ENCODE results near the gene PEPD.

PEPD gene

DNA sequence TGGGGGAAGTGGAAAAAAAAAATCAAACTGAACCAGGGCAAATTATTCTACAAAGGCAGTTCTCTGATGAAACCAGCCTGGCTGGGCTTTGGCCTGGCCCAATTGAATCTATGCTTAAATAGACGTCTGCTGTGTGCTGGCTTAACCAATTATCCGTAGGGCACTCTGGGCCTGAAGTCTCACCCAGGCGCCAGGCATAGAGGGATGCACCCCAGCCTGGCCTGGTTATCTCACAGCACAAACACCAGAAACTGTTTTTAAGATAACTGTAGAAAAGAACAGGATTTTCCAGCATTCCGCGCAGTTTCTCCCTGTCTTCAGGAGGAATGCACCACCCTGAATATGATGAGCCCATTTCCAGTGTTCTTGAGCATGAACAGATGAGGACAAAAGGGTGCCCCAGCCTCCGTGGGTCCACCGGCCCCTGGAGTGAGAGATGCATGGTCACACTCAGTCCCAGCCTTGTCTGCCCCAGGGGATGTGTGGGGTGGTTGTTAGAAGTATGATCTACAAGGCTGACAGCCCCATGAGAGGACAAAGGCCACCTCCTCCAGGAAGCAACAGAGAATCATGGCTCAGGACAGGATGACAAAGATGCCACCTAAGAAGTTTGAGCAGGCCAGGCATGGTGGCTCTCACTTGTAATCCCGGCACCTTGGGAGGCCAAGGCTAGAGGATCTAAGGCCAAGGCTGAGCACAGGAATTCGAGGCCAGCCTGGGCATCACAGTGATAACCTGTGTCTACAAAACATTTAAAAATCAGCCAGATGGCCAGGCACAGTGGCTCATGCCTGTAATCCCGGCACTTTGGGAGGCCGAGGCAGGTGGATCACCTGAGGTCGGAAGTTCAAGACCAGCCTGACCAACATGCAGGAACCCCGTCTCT lies 50.2 kb downstream of the PEPD start:
- no peak for DNase-seq

DNA sequence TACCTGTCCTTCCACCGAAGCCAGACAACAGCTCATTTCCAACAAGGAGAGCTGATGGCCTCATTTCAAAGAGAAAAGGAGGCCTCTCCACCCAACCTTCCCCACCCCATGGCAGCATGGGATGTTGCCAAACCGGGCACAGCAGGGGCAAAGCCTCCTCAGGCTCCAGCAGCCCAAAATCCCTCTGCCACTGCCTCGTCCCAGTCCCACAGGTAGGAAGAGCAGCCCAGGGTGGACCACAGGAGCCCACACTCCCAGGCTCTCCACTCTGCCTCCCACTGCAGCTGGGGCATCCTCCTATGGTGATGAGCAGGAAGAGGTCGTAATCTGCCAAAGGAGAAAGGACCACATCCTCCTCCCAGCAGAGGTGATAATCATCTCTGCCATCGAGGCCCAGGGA lies 50.9 kb downstream of the PEPD start:
- DNase-seq: no peak

DNA sequence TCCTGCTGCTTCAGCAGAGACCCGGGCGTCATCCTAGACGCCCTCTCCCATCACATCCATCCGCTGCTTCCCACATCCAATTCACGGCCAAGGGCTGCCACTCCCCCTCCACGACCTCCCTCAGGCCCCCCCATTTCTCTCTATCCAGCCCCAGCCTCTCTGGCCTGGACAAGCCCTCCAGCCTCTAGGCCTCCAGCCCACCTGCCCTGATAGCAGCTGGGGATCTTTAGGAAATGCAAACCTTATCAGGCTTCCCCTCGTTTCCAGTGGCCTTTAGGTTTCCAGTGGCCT lies 51.6 kb downstream of the PEPD start:
- no peak for DNase-seq

DNA sequence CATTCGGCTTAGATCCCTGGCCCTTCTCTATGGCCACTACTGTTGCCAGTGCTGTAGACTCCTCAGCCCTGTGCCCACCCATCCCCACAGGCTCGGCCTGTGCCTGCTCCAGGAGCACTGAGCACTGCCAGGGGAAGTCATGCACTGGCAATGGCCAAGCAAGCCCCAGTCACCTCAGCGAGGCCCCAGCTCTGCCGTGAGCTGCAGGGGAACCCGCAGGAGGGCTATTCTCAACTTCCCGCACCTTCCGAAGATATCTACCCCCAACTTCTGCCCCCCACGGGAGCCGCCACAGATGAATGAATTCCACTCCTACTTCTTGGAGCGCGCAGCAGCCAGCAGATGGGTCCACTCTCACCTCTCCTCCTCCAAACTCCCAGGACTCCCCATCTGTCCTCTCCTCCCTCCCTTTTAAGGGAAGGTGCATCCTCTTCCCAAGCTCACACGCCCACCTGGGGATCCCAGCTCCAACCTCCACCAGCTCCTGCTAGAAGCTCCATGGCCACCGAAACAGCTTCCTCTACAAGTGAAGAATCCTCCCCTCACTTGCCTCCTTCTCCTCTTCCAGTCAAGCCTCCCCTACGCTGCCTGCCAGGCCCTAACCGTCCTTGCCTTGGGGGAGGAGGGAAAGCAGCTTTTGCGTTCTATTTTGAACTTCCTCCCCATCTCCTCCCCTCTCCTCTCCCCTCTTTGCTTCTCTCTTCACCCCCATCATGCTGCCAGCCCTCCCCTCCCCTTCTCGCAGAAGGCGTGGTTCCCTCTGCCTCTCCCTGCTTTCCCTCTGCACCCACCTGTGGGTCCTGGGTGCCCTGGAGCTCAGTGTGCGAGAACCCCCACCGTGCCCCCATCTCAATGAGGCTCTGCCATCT lies 52.2 kb downstream of the PEPD start:
- no peak for DNase-seq

DNA sequence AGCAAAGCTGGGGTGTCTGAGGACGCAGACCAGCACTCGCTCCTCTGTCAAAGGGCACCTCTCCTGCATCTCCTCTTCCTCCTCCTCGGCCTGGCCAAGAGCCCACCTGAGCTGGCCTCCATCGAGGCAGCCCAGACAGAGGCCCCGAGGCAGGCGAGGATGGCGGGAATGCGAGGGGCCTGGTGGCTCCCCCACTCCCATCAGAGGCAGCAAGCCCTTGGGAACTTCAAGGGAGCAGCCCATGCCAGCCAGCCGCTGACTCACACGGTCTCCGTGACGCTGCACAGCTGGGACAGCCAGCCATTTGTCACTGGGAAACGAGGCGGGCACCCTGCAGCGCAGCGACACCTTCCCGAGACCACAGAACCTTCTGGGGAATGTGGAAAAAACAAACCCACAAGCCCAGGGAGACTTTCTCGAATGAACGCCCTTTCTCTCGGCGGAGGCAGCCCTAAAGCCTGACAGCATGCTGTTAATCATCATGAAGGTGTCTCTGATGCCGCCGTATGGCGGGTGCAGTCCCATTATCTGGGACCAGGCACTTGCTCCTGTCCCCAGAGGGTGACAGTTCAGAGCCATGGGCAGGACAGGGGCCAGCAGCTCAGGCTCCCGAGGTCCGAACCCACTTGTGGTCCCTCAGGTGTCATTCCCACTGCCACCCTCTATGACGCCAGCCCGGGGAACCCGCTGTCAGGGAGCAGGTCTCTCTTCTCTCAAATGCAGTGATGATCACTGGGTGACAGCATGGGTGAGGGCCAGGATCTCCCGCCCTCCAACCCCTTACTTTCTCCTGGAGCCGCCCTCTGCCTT lies 53.0 kb downstream of the PEPD start:
- DNase-seq: no peak

DNA sequence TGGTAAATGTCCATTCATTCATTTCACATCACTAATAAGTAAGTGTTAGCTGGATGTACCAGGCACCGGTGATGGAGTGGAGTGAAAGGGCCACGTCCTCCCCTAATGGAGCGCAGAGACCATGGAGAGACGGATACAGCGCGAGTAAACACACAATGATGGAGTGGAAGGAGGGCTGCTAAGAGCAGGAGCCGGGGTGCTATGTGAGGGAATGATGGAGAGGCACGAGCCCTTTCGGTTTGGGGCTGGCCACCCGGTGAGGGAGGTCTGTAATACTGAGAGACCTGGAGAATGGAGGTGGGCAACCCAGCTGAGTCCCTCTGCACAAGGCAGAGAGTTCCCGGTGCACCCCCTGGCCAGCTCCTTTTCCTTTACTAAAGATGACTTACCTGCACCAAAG lies 53.7 kb downstream of the PEPD start:
- DNase-seq: no peak

DNA sequence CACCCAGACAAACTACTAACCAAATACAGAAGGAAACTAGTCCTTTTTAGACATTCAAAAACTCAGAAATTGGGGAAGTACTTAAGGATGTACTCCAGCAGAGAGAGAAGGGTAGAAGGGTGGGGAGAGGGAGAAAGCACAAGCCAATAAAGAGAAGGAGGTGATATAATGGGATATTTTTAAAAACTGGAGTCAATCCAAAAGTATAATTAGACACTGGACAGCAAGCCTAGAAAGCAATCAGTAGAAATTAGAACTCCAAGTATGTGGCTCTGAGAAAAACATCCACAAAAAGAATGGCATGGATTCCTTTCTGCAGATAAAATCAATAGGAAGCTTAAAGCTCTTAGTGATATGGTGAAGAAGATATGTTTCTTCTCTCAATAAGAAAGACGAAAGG lies 55.8 kb downstream of the PEPD start:
- DNase-seq: peak; percentile 14

DNA sequence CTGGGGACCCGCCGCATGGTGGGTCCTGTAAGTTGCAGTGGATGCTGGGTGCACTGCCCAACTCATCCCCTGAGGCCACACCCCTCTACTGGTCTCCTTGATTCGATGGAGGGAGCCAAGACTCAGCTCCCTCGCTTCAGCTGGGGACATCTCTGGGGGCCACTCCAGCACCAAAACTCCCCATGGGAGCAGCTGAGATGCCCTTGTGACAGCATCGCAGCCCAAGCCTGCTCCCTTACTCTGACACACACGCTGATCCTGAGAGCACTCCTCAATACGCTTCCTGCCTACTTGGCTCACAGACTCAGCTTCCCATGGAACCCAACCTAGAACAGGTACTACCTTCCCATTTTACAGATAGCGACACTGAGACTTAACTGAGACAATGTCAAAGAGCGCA lies 56.2 kb downstream of the PEPD start:
- DNase-seq: no peak

DNA sequence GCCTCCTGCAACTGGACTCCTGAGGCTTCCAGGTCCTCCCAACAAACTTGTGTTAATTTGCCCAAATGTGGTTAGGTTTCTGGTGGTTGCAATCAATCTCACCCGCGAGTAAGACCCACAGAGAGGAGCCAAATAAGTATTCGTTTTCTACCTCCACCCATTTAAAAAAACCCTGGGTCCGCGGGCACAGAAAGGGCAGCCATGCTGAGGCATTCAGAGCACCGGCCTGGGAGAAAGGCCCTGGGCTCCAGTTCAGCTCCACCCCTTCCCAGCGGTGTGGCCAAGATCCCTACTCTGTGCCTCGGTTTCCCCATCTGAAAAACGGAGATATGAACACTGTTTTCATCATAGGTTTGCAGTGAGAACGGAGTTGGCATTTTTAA lies 56.9 kb downstream of the PEPD start:
- no peak for DNase-seq

DNA sequence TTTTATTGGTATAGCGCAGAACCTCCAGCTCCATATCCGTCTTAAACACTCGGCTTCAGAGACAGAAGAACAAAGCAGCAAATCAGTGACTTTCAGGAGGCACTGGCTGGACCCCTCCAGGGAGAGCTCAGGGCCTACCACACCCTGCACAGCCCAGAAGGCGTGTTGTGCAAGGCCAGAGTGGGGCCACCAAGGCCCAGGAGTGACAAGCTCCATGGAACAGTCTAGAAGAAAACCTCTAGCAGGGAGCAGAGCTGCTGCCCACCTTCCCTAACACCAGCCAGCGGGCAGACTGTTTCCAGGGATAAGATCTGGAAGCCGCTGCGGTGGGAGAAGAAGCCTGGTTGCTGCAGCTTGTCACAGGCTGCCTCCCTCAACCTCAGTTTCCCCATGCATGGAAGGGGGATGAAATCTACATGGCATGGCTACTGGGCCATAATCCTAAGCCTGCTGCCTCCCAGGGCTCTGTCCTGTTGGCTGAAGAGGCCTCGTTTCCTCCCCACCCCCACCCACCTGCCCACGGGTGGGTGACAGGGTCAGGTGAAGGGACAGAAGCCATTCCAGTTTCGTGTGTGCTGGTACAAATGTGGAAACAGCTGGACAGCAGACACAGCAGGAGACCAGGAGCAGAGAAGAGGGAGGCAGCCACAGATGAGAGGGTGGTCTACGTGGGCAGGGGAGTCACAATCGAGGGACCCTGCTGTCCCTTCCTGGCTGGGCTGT lies 57.4 kb downstream of the PEPD start:
- DNase-seq: no peak

DNA sequence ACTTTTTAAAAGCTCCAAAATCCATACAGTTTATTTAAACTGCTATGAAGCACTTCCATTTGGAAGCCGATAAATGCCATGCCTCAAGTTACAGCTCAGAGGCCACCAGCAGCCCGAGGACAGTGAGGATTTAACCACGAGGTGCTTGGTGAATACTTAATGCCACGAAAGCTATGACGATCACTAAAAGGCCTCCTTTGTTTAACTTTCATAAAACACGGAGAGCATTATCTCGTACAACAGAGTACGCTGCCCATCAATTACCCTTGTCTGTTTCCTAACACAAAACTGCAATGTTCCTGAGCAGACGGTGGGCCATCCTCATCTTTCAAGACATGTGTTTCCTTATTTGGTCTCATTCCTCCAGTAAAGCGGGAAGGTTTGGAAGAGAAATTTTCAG lies 58.4 kb downstream of the PEPD start:
- no peak for DNase-seq

DNA sequence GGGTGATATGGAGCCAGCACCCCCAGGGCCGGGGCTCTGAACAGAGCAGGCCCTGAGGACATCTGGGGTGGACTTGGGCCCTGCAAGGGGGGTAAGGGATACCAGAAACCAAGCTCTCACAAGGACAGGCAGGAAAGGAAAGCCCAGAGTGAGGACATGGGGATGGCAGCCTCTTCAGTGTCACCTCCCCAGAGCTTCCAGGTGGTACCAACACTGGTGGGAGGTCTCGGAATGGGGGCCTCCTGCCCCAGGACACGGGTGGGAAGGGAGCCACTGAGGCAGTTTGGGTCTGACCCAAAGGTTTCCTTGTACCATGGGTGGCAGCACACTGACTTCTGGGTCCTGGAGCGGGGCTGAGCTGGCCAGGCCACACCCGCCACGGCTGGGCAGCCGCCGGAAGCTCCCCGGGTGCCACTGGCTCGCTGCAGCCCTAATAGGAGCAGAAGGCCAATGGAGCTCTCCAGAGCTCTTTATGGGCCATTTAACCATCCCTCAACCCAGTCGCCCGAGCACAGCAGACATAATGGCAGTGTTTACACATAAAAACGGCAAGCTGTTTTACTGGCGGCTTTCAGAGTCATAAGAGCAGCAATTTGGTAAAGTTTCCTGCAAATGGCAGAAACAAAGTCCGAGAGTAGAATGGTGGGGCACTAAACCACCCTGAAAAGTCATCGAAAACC lies 59.3 kb downstream of the PEPD start:
- no peak for DNase-seq

DNA sequence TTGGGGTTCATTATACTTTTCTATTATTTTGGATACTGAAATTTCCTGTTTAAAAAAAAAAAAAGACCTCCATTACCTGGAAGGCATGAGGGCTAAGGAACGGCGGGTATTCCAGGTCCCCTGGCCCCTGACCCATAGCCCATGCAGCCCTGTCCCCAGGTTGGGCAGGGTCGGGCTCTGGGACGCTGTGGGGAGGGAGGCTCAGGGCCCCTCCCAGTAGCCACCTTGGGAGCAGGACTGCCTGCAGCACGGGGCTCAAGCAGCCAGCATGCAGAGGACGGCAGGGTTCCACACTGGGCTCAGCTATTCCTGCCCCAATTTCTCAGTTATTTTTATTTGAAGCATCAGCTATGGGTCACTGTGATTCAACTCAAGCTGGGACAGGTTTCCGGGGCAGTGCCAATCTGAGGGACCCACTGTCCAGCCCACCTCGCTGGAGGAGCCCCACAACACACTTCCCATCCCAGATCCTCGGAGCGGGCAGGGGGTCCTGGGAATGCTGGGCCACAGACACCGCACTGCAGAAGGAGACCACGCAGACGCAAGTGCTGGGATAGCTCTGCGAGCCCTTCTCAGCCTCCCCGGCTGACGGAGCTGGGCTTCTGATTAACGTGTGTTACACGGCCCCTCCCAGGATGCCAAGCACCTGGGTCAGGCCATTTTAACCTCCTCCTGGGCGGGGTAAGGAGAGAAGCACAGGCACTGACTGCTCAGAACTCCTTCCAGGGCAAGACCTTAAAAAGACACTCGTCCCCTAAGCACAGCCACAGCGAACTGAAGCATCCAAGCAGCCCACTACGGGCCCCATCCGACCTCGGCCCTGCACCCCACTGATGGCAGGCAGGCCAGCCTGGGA lies 60.1 kb downstream of the PEPD start:
- DNase-seq: no peak

DNA sequence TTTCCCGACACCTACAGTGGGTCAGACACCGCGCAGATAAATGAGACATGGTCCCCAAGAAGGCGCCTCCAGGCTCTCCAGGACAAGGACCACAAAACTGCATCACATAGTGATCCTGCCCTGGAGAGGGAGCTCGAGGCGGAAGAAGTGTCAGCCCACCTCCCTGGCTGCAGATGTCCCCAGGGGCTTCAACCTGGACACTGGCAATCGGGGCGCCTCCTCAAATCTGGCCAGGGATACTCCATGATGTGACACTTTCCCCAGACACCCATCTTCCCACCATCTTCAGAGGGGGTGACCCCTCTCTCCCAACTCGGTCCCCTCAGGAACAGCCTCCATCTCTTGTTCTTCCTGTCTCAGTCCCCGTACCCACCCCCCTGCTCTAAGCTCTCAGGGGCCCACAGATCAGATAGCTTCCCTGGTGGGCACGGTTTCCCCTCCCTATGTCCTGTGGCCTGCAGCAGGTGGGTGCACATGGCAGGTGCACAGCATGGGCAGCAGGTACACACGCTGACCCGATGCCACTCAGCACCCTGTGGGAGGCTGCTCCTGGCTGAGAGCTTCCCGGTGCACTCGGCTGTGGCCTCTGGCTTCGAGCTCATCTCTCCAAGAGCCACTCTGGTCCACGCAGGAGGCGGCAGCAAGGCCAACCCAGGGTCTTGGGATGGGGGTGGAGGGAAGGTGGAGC lies 61.2 kb downstream of the PEPD start:
- no peak for DNase-seq

DNA sequence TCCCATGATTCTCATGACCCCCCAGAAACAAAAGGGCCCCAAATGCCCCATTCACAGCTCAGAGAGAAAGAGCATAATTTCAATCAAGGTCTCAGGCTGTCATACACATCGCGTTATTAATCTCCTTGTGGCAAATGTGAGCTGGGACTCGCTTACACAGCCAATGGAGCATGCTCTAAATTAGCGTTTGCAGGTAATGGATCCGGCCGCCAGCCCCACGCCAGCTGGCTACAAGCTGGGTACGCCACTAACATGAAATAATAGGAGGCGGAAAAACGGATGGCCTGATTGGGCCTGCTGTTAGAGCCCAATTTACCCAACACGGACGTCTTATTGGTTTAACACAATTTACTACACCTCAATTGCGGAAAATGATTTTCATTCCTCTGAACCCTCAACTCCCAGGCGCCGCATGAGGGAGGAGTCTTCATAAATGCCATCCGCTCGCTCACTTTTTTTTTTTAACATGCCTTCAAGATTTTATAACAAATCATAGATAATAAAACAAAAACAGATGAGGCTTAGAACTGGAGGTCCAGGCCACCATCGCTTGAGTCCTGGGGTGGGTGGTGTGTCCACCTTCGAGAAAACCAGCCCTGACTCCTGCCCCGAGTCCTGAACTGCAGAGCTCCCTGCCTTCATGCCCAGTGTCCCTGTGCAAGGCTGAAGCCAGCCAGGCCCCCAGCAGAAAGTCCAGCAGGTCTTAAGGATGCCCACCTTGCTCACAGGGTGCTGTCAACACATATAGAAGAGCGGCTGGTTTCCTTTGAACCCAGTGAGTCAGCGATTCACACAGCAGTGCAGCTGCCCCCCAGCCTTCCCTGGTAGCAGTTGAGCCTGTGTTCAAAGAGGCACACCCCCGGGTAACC lies 62.1 kb downstream of the PEPD start:
- no peak for DNase-seq

DNA sequence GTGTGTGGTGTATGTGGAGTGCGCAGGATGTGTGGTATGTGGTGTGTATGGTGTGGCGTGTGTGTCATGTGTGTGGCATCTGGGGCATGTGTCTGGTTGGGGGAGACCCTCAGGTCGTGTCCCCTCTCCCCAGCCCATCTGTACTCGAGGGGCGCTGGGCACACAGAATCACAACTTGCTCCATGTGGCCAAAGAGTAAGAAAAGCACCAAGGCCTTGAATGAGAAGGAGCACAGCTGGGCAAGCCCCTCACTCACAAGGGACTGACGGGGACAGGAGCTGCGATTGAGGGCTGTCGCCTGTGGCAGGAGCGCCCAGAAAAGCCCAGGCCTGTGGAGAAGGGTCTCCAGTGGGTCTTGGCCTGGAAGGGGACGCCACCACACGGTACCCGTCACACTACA lies 62.8 kb downstream of the PEPD start:
- DNase-seq: no peak

DNA sequence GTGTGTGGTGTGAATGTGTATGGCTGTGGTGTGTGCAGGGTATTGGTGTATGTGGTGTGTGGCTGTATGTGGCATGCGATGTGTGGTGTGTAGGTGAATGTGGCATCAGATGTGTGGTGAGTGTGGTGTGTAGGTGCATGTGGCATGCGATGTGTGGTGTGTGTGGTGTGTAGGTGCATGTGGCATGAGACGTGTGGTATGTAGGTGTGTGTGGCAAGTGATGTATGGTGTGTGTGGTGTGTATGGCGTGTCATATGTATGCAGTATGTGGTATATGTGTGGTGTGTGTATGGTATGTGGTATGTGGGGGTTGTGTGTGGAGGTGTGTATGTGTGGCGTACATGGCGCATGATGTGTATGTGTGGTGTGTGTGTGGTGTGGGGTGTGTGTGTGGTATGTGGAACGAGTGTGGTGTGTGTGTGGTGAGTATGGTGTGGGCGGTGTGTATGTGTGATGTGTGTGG lies 63.4 kb downstream of the PEPD start:
- DNase-seq: no peak

DNA sequence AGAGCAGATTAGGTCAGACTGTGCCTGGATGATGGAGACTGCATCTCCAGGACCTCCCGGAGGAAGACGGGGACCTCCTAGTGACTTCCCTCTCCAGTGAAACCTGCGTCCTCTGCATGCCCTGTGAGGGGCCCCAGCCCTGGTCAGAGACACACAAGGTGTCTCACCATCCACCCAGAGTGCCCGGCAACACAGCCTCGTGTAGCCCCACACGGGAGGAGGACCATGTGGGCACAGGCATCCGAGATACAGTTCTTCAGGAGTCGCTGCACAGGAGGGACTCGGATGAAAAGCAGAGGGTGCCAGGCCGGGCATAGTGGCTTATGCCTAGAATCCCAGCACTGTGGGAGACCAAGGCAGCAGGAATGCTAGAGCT lies 64.8 kb downstream of the PEPD start:
- no peak for DNase-seq

DNA sequence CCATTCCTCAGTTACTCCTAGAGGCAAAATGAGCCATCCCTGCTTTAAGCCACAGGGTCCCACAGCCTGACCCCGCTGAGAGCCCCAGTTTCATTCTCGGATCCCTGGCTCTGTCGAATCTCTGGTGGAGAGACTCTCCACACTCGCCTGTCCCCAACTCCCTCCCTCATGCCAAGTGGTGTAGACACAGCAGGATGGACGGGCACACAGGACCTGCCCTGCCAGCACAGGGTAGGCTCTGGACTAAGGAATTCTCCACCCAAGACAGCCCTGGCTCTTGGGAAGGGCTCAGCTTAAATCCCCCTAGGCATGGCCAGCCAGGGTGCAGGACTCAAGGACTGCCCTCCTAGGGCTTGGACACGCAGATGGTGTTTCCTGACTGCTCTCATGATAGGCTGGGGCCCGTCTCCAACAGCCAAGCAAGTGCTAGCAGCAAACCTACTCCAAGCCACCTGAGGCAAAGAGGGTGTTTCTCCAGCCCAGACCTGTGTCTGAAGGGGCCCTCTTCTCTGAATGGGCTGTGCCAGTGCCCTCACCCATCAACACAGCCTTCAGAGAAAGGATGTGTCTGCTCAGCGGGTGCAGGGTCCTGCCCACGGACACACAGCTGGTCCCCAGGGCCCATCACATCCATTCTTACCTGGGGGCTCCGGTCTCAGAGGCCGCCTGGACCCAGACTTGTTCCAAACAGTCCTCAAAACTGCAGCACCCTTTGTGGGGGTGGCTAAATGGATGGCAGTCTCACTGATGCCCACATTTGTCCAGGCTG lies 65.3 kb downstream of the PEPD start:
- DNase-seq: no peak

All from NCI-H1105 treated with DMSO at 0.1 percent for 48 hours (cell line).